ENCODE measurements around the gene SOCS2.
"Not testable (repeated sequence)": the region's sequence is repeated elsewhere in the genome, so short reads cannot be mapped to it uniquely, and the experiment has no call there.

SOCS2 gene

GRCh38 chr12:93571925-93572711 lies at the start of gene SOCS2:
Gene SOCS2 (plus strand): TSS chr12:93572675. CDS start chr12:93572898, 223 bp downstream.
- peak; percentile 31 for DNase-seq (ENCODE audit: low spot score)

GRCh38 chr12:93524386-93525133 lies 47.9 kb upstream of the SOCS2 start:
- no peak for DNase-seq (ENCODE audit: low spot score)

- no peak for DNase-seq (ENCODE audit: low spot score)
Observed at GRCh38 chr12:93526786-93527428, 45.6 kb upstream of the SOCS2 start.

GRCh38 chr12:93530358-93530757 lies 42.1 kb upstream of the SOCS2 start:
- DNase-seq (ENCODE audit: low spot score) = no peak

- DNase-seq (ENCODE audit: low spot score) = no peak
Observed at GRCh38 chr12:93533310-93533709, 39.2 kb upstream of the SOCS2 start.

- DNase-seq (ENCODE audit: low spot score) = no peak
Observed at GRCh38 chr12:93536111-93536765, 36.2 kb upstream of the SOCS2 start.

GRCh38 chr12:93536766-93537488 lies 35.5 kb upstream of the SOCS2 start:
- no peak for DNase-seq (ENCODE audit: low spot score)

GRCh38 chr12:93537769-93538168 lies 34.7 kb upstream of the SOCS2 start:
- no peak for DNase-seq (ENCODE audit: low spot score)

GRCh38 chr12:93539821-93540220 lies 32.7 kb upstream of the SOCS2 start:
- no peak for DNase-seq (ENCODE audit: low spot score)

GRCh38 chr12:93540466-93540865 lies 32.0 kb upstream of the SOCS2 start:
- DNase-seq (ENCODE audit: low spot score) = no peak

- no peak for DNase-seq (ENCODE audit: low spot score)
Observed at GRCh38 chr12:93541578-93542225, 30.8 kb upstream of the SOCS2 start.

- no peak for DNase-seq (ENCODE audit: low spot score)
Observed at GRCh38 chr12:93547778-93548177, 24.7 kb upstream of the SOCS2 start.

- DNase-seq (ENCODE audit: low spot score) = no peak
Observed at GRCh38 chr12:93549174-93549573, 23.3 kb upstream of the SOCS2 start.

- no peak for DNase-seq (ENCODE audit: low spot score)
Observed at GRCh38 chr12:93550748-93551611, 21.5 kb upstream of the SOCS2 start.

GRCh38 chr12:93552427-93552826 lies 20.0 kb upstream of the SOCS2 start:
- DNase-seq (ENCODE audit: low spot score) = no peak

GRCh38 chr12:93557879-93558278 lies 14.6 kb upstream of the SOCS2 start:
- not testable (repeated sequence) for DNase-seq (ENCODE audit: low spot score)

- not testable (repeated sequence) for DNase-seq (ENCODE audit: low spot score)
Observed at GRCh38 chr12:93558685-93559084, 13.8 kb upstream of the SOCS2 start.

GRCh38 chr12:93563807-93564538 lies 8.5 kb upstream of the SOCS2 start:
- DNase-seq (ENCODE audit: low spot score) = no peak

- DNase-seq (ENCODE audit: low spot score) = no peak
Observed at GRCh38 chr12:93565760-93566159, 6.7 kb upstream of the SOCS2 start.
